AG10803 (cell line): ENCODE results near the gene SLC35A2.

Experiments used
- DNase-seq: peaks from one replicate; pipeline ENCODE4 v3.0.0; 2010; ENCODE audit warnings: low read depth
- H3K4me3 ChIP-seq: 2 replicates; pipeline ENCODE4 v1.5.1; 2011; ENCODE audit warnings: mild to moderate bottlenecking, low read length, control low read depth
- TF ChIP-seq, protein P1 (sequence below): conservative IDR thresholded peaks from 2 replicates; pipeline ENCODE4 v1.5.1; 2011; ENCODE audit warnings: mild to moderate bottlenecking, low read length, control low read depth, inconsistent platforms

SLC35A2 gene

DNA sequence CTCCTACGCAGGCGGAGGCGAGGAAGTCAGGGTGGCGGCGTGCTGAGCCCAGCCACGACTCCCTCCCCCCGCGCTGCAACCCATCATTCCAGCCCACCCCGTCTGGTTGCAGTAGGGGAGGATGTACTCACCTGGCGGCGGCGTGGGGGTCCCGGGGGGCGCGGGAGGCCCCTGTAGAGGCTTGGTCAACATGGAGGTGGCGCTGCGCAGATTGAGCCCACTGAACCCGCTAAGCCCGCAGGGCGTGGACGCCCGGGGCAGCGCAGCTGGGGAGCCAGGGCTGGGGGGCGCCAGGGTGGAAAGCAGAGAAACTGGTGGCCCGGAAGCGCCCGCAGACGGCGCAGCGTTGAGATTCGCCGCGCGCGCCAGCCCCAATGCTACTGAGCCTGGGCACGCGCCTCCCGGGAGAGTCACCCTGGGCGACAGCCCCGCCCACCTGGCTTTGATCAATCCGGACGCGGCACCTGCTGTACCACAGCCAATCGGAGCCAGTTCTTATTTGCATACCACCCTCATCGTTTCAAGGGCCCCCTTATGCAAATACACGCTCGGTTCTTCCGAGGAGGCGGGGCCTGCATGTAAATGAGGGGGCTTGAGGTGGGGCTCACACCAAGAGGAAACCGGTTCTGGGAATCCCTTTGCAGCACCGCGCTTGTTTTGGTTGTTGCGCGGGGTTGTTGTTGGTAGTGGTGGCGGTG lies 7.3 kb upstream of the SLC35A2 start, which contains the start of gene PIM2:
Gene PIM2, minus strand, starts transcription at position 382 of the 698 bp plus-strand sequence. Its CDS starts 190 bp downstream, at position 192.
- TF ChIP-seq, protein P1, sequence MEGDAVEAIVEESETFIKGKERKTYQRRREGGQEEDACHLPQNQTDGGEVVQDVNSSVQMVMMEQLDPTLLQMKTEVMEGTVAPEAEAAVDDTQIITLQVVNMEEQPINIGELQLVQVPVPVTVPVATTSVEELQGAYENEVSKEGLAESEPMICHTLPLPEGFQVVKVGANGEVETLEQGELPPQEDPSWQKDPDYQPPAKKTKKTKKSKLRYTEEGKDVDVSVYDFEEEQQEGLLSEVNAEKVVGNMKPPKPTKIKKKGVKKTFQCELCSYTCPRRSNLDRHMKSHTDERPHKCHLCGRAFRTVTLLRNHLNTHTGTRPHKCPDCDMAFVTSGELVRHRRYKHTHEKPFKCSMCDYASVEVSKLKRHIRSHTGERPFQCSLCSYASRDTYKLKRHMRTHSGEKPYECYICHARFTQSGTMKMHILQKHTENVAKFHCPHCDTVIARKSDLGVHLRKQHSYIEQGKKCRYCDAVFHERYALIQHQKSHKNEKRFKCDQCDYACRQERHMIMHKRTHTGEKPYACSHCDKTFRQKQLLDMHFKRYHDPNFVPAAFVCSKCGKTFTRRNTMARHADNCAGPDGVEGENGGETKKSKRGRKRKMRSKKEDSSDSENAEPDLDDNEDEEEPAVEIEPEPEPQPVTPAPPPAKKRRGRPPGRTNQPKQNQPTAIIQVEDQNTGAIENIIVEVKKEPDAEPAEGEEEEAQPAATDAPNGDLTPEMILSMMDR, result no peak
- peak within 1 kb of the TSS; percentile 56 for H3K4me3 ChIP-seq
- DNase-seq, result peak; percentile 56

DNA sequence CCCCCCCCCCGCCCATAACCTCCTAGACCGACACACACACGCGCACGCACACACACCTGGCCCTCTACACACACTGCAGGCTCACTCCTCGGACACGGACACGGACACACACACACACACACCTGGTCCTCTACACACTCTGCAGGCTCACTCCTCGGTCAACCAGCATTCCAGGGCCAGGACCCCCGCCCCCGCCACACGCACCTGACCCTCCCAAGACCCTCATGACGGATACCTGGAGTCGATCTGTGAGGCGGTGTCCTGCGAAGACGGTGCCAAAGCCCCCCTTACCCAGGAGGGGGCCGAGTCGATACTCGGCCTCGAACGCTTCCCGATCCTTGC lies 6.8 kb upstream of the SLC35A2 start:
- TF ChIP-seq, protein P1, result no peak
- DNase-seq, result no peak
- H3K4me3 ChIP-seq, result peak overlapping the region; percentile 56

DNA sequence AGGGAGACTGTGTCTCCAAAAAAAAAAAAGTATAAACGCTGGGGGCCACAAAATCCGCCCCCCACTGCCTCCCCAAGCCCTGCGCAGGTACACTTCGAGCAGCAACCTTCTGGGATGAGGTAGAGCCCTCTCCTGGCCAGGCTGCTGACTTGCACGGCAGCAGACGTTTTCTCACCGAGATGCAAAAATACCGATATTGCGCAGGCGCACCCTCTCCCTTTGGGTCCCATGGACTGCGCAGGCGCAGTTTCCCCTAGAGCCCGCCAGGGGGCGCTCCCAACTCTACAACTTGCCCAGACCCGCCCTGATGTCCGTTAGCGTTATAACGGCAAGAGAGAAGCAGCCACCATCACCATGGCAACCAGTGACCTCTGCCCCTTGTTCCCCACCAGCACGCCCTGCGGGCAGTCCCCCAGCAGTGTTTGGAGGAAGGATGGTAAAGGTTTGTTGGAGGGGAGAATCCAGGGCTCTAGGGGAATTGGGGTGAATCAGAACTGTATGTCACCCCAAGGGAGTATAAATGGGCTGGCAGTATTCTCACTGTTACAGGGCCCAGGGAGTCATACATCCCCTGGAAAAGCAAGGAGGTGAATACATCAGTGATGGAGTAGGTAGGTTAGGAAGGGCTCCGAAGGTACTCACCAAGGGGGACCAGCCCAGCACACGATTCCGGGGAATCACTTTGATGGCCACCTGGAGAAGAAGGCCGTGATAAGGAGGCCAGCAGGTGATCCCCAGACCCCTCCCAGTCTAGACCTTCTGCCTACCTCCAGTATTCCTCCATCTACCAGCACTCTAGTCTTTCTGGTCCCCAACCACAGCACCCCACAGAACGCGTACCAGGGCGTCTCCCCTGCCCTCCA lies 5.9 kb upstream of the SLC35A2 start:
- H3K4me3 ChIP-seq, result no peak overlapping the region; the same call in 1 of the 2 replicates
- peak; percentile 82 for DNase-seq
- TF ChIP-seq, protein P1, result peak; percentile 70

DNA sequence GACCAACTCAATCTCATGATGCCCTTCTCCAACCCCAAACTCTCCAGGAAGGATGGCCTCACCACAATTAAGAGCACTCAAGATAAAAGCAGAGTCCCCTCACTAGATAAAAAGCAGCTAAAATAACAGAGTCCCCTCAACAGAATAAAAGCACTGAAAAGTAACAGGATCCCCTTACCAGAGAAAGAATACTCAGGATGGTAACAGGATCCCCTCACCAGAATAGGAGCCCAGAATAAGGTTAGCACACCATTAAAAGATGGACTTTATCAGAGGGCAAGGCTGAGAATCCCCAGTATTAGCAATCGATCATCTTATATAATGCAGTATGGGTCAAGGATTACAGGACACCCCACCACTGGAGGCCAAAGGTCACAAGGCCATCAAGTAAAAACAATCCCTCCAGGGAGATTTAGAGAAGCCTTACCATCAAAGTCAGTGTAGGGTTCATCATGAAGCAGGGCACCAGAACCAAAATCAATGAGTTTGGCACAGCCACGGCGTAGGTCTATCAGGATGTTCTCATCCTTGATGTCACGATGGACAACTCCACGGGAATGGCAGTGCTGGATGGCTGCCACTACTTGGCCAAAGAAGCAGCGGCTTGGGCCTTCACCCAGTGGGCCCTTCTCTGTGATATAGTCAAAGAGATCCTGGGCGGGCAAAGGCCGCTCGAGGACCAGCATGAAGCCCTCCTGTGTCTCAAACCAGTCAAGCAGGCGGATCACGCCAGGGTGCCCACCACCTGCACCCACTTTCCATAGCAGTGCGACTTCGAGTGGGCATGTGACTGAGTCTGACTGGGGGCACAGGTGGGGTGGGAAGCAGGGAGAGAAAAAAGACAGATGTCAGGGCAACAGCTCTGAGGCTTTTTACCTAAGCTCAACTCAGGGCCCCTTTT lies 3.4 kb upstream of the SLC35A2 start:
- TF ChIP-seq, protein P1, result no peak
- H3K4me3 ChIP-seq, result no peak overlapping the region
- no peak for DNase-seq

DNA sequence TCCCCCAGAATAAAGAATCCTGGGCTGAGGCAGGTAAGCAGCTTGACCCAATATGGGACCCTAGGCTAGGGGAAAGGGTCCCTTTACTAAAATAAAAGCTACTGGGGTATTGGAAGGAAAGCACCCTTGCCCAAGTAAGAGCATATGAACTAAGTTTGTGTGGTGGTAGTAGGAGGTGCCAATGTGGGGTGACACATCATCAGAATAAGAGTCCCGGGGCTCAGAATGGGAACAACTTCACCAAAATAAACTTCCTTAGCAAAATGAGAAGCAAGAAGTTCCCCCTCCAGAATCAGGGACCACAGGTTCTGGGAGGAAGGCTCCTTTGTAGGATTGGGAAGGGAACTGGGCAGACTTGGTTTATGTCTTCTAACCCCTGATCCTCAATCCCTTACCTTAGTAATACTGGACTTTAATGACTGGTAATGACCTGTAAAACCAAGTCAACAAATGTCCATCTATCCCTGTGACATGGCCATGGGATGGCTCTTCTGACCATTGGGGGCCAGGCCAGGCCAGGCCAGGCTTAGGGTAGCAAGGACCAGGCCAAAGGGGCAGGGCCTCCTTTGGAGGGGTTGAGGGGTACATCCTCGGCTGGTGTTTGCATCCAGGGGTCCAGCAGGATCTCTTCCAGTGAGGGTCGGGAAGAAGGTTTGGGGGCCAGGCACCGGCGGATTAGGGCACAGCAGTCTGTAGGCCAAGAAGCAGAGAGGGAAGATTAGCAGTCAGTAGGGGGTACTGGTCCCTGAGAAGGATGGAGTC lies 2.3 kb upstream of the SLC35A2 start:
- DNase-seq, result no peak
- H3K4me3 ChIP-seq, result no peak overlapping the region
- TF ChIP-seq, protein P1, result no peak

DNA sequence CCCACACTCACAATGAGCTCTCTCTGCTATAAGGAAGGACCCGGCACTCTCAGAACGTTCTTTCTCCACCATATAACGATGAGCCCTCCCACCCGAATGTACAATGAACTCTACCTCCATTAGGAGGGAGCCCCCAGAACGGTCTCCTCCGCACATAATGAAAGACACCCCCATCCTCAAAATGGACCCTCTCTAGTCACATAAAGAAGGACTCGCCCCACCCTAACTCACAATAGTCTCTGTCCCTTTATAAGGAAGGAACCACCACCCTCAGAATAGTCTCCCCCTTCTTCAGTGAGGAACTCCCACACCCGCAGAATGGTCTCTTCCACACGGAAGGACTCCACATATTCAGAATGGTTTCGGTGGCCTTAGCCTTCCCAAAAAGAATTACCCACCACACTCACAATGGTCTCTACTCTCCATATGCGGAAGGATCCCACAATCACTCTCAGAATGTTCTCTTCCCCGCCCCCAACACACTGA lies 477 bp downstream of the SLC35A2 start:
- TF ChIP-seq, protein P1, result no peak
- peak; percentile 26 for DNase-seq
- peak overlapping the region; percentile 82 for H3K4me3 ChIP-seq
